ENCODE results near the gene PSMA6. TPM values are rescaled to one million over a fixed set of nuclear protein-coding genes. Genes with fewer than 3 reads are reported as not detected.
"Not testable (repeated sequence)": the region's sequence is repeated elsewhere in the genome, so short reads cannot be mapped to it uniquely, and the experiment has no call there.

The PSMA6 gene
- total and polyA plus RNA-seq, 4 experiments from 2014 or later, result 84.6 to 413 (median 207) TPM

GRCh38 chr14:35298351-35298750 lies 6.2 kb downstream of the PSMA6 start:
- Histone ChIP-seq H3K4me3 (ENCODE audit: low read length in 2 of 2) (no peak overlapping the region), H3K27me3 (ENCODE audit: insufficient read depth, low read length) (no peaks in the 10 kb centered on the region), H3K27ac (ENCODE audit: low read depth, low read length) (no peak overlapping the region), H3K4me1 (ENCODE audit: insufficient read depth, low read length) (peaks cover 95% of the 10 kb centered on the region), H3K36me3 (ENCODE audit: insufficient read depth, low read length) (no peaks in the 10 kb centered on the region), H3K9me3 (ENCODE audit: control insufficient read depth in 1 of 2, low read length in 2 of 2) (no peaks in the 10 kb centered on the region)
- no peak overlapping the region for H3K27ac Mint-ChIP-seq
- no peaks in the 10 kb centered on the region for H3K9me3 Mint-ChIP-seq
- CTCF ChIA-PET (ENCODE audit: partially characterized antibody), result interaction anchor here (0.6 kb wide), 2 partner anchors 156 to 439 kb away, joined by 3 read pairs; no protein-coding TSS in a partner anchor
- no peak for DNase-seq
- H3K4me3 Mint-ChIP-seq, result no peak overlapping the region
- no peaks in the 10 kb centered on the region for H3K27me3 Mint-ChIP-seq
- intact Hi-C loops (cut with micrococcal nuclease), result no loop called here
- POLR2A ChIA-PET (ENCODE audit: partially characterized antibody), result no interaction called here
- peaks cover 57 to 82% (median 71%) of the 10 kb centered on the region in 4 donors for H3K4me1 Mint-ChIP-seq
- peaks cover 11 to 19% of the 10 kb centered on the region in 2 donors for H3K36me3 Mint-ChIP-seq

- no peaks in the 10 kb centered on the region for H3K9me3 Mint-ChIP-seq
- POLR2A ChIA-PET (ENCODE audit: partially characterized antibody), result interaction anchor here (1.1 to 7.0 kb wide), 3 partner anchors 8 to 104 kb away, joined by 3 to 49 read pairs (median 10); partner anchors contain the start of genes NFKBIA and PSMA6
- Histone ChIP-seq H3K36me3 (ENCODE audit: insufficient read depth, low read length) (no peaks in the 10 kb centered on the region), H3K4me1 (ENCODE audit: insufficient read depth, low read length) (peaks cover 85% of the 10 kb centered on the region), H3K9me3 (ENCODE audit: control insufficient read depth in 1 of 2, low read length in 2 of 2) (no peaks in the 10 kb centered on the region), H3K27me3 (ENCODE audit: insufficient read depth, low read length) (no peaks in the 10 kb centered on the region), H3K4me3 (ENCODE audit: low read length in 2 of 2) (no peak overlapping the region), H3K27ac (ENCODE audit: low read depth, low read length) (no peak overlapping the region)
- no peaks in the 10 kb centered on the region for H3K27me3 Mint-ChIP-seq
- intact Hi-C loops (cut with micrococcal nuclease), result no loop called here
- peak overlapping the region in 7 of 8 donors; percentile 8 to 72 (median 36) for H3K4me3 Mint-ChIP-seq
- no peak for DNase-seq
- H3K36me3 Mint-ChIP-seq, result peaks cover 13 to 22% of the 10 kb centered on the region in 2 donors
- peaks cover 51 to 73% (median 64%) of the 10 kb centered on the region in 4 donors for H3K4me1 Mint-ChIP-seq
- CTCF ChIA-PET (ENCODE audit: partially characterized antibody), result interaction anchor here (0.6 to 1.8 kb wide), 4 partner anchors 27 to 113 kb away, joined by 3 read pairs; partner anchors contain the start of gene NFKBIA
- peak overlapping the region; percentile 6 to 88 (median 45) for H3K27ac Mint-ChIP-seq
Observed at GRCh38 chr14:35299708-35300107, 7.5 kb downstream of the PSMA6 start.

- Mint-ChIP-seq H3K27ac (peak overlapping the region; percentile 19 to 91 (median 77)), H3K4me1 (peaks cover 51 to 70% (median 61%) of the 10 kb centered on the region in 4 donors), H3K9me3 (no peaks in the 10 kb centered on the region), H3K4me3 (peak overlapping the region in 7 of 8 donors; percentile 8 to 72 (median 36)), H3K27me3 (no peaks in the 10 kb centered on the region), H3K36me3 (peaks cover 13 to 22% of the 10 kb centered on the region in 2 donors)
- intact Hi-C loops (cut with micrococcal nuclease), result no loop called here
- Histone ChIP-seq H3K4me1 (ENCODE audit: insufficient read depth, low read length) (peaks cover 84% of the 10 kb centered on the region), H3K27ac (ENCODE audit: low read depth, low read length) (no peak overlapping the region), H3K4me3 (ENCODE audit: low read length in 2 of 2) (no peak overlapping the region), H3K27me3 (ENCODE audit: insufficient read depth, low read length) (no peaks in the 10 kb centered on the region), H3K9me3 (ENCODE audit: control insufficient read depth in 1 of 2, low read length in 2 of 2) (no peaks in the 10 kb centered on the region), H3K36me3 (ENCODE audit: insufficient read depth, low read length) (no peaks in the 10 kb centered on the region)
- POLR2A ChIA-PET (ENCODE audit: partially characterized antibody), result interaction anchor here (0.7 to 7.0 kb wide), 4 partner anchors 8 to 104 kb away, joined by 3 to 49 read pairs (median 6); partner anchors contain the start of genes NFKBIA and PSMA6
- no peak for DNase-seq
- CTCF ChIA-PET (ENCODE audit: partially characterized antibody), result interaction anchor here (1.1 to 1.8 kb wide), 4 partner anchors 8 to 104 kb away, joined by 3 to 4 read pairs (median 3); partner anchors contain the start of genes NFKBIA and PSMA6
Observed at GRCh38 chr14:35300228-35300627, 8.0 kb downstream of the PSMA6 start.

GRCh38 chr14:35301334-35301733 lies 9.2 kb downstream of the PSMA6 start:
- peak overlapping the region in 7 of 8 donors; percentile 25 to 73 (median 59) for H3K4me3 Mint-ChIP-seq
- ChIA-PET POLR2A (ENCODE audit: partially characterized antibody) (interaction anchor here (1.8 to 7.0 kb wide), 2 partner anchors 9 to 103 kb away, joined by 10 to 49 read pairs; partner anchors contain the start of genes NFKBIA and PSMA6), CTCF (ENCODE audit: partially characterized antibody) (interaction anchor here (1.2 to 1.8 kb wide), 3 partner anchors 9 to 103 kb away, joined by 3 to 4 read pairs (median 3); partner anchors contain the start of genes NFKBIA and PSMA6)
- intact Hi-C loops (cut with micrococcal nuclease); H3K27me3 Mint-ChIP-seq; H3K9me3 Mint-ChIP-seq; H3K9me3 ChIP-seq (ENCODE audit: control insufficient read depth in 1 of 2, low read length in 2 of 2); H3K27me3 ChIP-seq (ENCODE audit: insufficient read depth, low read length); H3K4me3 ChIP-seq (ENCODE audit: low read length in 2 of 2); H3K27ac ChIP-seq (ENCODE audit: low read depth, low read length); H3K36me3 ChIP-seq (ENCODE audit: insufficient read depth, low read length); DNase-seq: not testable (repeated sequence)
- peak overlapping the region in 6 of 7 donors; percentile 50 to 91 (median 79) for H3K27ac Mint-ChIP-seq
- peaks cover 45 to 65% (median 55%) of the 10 kb centered on the region in 4 donors for H3K4me1 Mint-ChIP-seq
- H3K36me3 Mint-ChIP-seq, result peaks cover 9 to 19% of the 10 kb centered on the region in 2 donors
- H3K4me1 ChIP-seq (ENCODE audit: insufficient read depth, low read length), result peaks cover 76% of the 10 kb centered on the region

- H3K27ac Mint-ChIP-seq, result peak overlapping the region in 6 of 7 donors; percentile 43 to 89 (median 68)
- no peaks in the 10 kb centered on the region for H3K36me3 ChIP-seq (ENCODE audit: insufficient read depth, low read length)
- H3K4me1 Mint-ChIP-seq, result peaks cover 42 to 65% (median 50%) of the 10 kb centered on the region in 4 donors
- H3K36me3 Mint-ChIP-seq, result peaks cover 9 to 19% of the 10 kb centered on the region in 2 donors
- DNase-seq, result no peak
- CTCF ChIA-PET (ENCODE audit: partially characterized antibody), result interaction anchor here (1.8 kb wide), 1 partner anchor 103 kb away, joined by 3 read pairs; the partner anchor contains the start of gene NFKBIA
- no peaks in the 10 kb centered on the region for H3K9me3 ChIP-seq (ENCODE audit: control insufficient read depth in 1 of 2, low read length in 2 of 2)
- H3K4me1 ChIP-seq (ENCODE audit: insufficient read depth, low read length), result peaks cover 71% of the 10 kb centered on the region
- peak overlapping the region; percentile 30 for H3K27ac ChIP-seq (ENCODE audit: low read depth, low read length)
- intact Hi-C loops (cut with micrococcal nuclease), result no loop called here
- no peaks in the 10 kb centered on the region for H3K9me3 Mint-ChIP-seq
- POLR2A ChIA-PET (ENCODE audit: partially characterized antibody), result interaction anchor here (0.8 to 7.0 kb wide), 3 partner anchors 9 to 102 kb away, joined by 3 to 49 read pairs (median 10); partner anchors contain the start of genes NFKBIA and PSMA6
- H3K27me3 ChIP-seq (ENCODE audit: insufficient read depth, low read length), result no peaks in the 10 kb centered on the region
- no peak overlapping the region for H3K4me3 ChIP-seq (ENCODE audit: low read length in 2 of 2)
- peak overlapping the region in 7 of 8 donors; percentile 25 to 73 (median 59) for H3K4me3 Mint-ChIP-seq
- H3K27me3 Mint-ChIP-seq, result no peaks in the 10 kb centered on the region
Observed at GRCh38 chr14:35301735-35302528, 9.8 kb downstream of the PSMA6 start.

- Histone ChIP-seq H3K4me3 (ENCODE audit: low read length in 2 of 2) (no peak overlapping the region), H3K4me1 (ENCODE audit: insufficient read depth, low read length) (peaks cover 57% of the 10 kb centered on the region), H3K36me3 (ENCODE audit: insufficient read depth, low read length) (no peaks in the 10 kb centered on the region), H3K9me3 (ENCODE audit: control insufficient read depth in 1 of 2, low read length in 2 of 2) (no peaks in the 10 kb centered on the region), H3K27ac (ENCODE audit: low read depth, low read length) (no peak overlapping the region), H3K27me3 (ENCODE audit: insufficient read depth, low read length) (no peaks in the 10 kb centered on the region)
- CTCF ChIA-PET (ENCODE audit: partially characterized antibody), result interaction anchor here (0.6 to 1.7 kb wide), 5 partner anchors 11 to 304 kb away, joined by 3 to 4 read pairs (median 3); no protein-coding TSS in a partner anchor
- no peaks in the 10 kb centered on the region for H3K27me3 Mint-ChIP-seq
- peak overlapping the region; percentile 8 to 89 (median 67) for H3K27ac Mint-ChIP-seq
- H3K4me3 Mint-ChIP-seq, result peak overlapping the region in 6 of 8 donors; percentile 11 to 59 (median 48)
- H3K9me3 Mint-ChIP-seq, result no peaks in the 10 kb centered on the region
- POLR2A ChIA-PET (ENCODE audit: partially characterized antibody), result interaction anchor here (2.2 to 7.0 kb wide), 2 partner anchors 11 to 101 kb away, joined by 9 to 49 read pairs; partner anchors contain the start of genes NFKBIA and PSMA6
- peaks cover 37 to 55% (median 44%) of the 10 kb centered on the region in 4 donors for H3K4me1 Mint-ChIP-seq
- peaks cover 9 to 21% of the 10 kb centered on the region in 2 donors for H3K36me3 Mint-ChIP-seq
- DNase-seq, result no peak
- intact Hi-C loops (cut with micrococcal nuclease), result no loop called here
Observed at GRCh38 chr14:35303149-35303935, 11.2 kb downstream of the PSMA6 start.
